ENCODE data around the gene CHCHD3.
"Not testable (repeated sequence)": the region's sequence is repeated elsewhere in the genome, so short reads cannot be mapped to it uniquely, and the experiment has no call there.

Gene CHCHD3

GRCh38 chr7:132919771-132920170, 162.1 kb downstream of the CHCHD3 start:
- in situ Hi-C loops (cut with HindIII; ENCODE audit: low sequenced_read_pairs) = no loop called here

- in situ Hi-C loops (cut with HindIII; ENCODE audit: low sequenced_read_pairs) = no loop called here
Measured at GRCh38 chr7:132915647-132916046, 166.2 kb downstream of the CHCHD3 start.

GRCh38 chr7:132910657-132911056, 171.2 kb downstream of the CHCHD3 start:
- in situ Hi-C loops (cut with HindIII; ENCODE audit: low sequenced_read_pairs) = no loop called here

DNA sequence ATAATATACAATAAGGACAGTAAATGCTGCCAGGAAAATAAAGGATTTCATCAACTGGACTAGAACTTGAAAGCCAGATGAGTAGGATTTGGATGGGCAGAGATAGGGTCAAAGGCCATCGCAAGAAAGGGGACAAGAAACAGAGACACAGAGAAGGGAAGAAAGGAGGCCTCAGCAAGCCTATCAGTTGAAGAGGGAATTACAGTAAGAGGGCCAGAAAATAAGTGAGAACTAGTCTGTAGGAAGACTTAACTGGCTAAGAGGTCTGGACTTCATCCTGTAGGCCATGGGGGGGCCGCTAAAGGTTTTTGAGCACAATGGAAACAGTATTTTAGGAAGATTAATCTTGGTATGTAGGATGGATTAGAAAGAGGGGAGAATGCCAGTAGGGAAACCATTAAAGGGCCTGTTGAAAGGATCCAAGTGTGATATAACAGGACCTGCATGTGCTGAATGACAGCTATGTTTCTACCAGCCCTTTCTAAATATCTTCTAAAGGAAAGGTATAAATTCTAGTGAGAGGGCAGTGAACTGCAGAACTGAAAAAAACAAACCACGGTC, 174.4 kb downstream of the CHCHD3 start:
- in situ Hi-C loops (cut with HindIII; ENCODE audit: low sequenced_read_pairs) = no loop called here

DNA sequence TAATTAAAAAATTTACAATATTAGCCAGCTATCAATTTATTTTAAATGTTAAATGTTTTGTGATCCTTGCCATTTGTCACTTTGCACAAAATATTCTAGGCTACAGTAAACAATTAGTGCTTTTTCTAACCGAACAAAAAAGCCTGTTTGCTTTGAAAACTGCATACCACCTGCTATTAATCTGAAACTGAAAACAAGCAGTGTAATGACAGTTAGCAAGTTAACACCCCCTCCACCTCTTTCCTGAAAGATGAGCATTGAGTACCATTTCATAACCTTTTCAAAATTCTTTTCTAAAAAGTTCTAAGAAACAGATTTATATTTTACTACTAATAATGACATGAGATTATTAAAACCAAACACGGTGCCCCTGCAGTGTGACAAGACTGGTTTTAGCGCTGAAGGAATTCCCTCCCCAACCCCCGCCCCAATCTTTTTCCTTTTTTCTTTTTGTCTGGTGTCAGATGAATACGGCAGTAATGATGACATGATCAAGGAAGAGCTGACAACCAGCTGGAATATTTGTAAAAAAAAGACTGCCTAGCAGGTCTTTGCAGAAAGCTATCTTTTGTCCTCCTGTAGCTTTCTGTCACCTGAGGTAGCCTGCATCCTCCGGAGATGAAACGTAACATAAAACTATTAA, 175.6 kb downstream of the CHCHD3 start:
- in situ Hi-C loops (cut with HindIII; ENCODE audit: low sequenced_read_pairs) = no loop called here

- in situ Hi-C loops (cut with HindIII; ENCODE audit: low sequenced_read_pairs) = not testable (repeated sequence)
Measured at GRCh38 chr7:132905136-132905535, 176.8 kb downstream of the CHCHD3 start.

DNA sequence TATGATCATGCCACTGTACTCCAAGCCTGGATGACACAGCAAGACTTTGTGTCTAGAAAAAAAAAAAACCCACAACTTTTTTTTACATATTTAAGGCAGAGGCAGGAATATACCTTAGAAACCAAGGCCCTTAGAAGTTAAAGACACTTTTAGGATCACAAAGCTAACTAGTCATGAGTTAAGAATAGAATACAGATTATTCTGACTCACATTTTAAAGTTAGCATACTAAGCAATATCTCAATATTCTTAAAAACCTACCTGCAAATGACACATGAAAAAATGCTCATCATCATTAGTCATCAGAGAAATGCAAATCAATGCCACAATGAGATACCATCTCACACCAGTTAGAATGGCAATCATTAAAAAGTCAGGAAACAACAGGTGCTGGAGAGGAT, 177.7 kb downstream of the CHCHD3 start:
- in situ Hi-C loops (cut with HindIII; ENCODE audit: low sequenced_read_pairs) = no loop called here

DNA sequence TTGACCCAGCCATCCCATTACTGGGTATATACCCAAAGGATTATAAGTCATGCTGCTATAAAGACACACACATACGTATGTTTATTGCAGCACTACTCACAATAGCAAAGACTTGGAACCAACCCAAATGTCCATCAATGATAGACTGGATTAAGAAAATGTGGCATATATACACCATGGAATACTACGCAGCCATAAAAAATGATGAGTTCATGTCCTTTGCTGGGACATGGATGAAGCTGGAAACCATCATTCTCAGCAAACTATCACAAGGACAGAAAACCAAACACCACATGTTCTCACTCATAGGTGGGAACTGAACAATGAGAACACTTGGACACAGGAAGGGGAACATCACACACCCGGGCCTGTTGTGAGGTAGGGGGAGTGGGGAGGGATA, 179.6 kb downstream of the CHCHD3 start:
- in situ Hi-C loops (cut with HindIII; ENCODE audit: low sequenced_read_pairs) = not testable (repeated sequence)

DNA sequence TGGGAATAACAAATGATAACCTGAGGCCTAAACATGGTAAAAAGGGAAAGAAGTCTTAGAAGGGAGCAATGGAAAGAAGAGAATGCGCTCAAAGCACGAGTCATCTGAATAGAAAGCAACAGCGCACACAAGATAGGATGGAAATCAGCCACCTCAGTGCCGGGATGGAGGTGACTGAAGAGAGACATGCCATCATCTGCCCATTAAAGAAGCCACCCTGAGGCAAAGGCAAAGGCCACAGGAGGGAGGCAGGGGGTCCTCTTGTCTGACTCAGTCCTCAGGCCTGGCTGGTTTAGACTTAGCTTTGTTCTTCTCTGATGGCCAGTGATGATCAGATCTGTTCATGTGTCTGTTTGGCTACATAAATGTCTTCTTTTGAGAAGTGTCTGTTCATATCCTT, 180.6 kb downstream of the CHCHD3 start:
- in situ Hi-C loops (cut with HindIII; ENCODE audit: low sequenced_read_pairs) = no loop called here

GRCh38 chr7:132899833-132900232, 182.1 kb downstream of the CHCHD3 start:
- in situ Hi-C loops (cut with HindIII; ENCODE audit: low sequenced_read_pairs) = no loop called here

- in situ Hi-C loops (cut with HindIII; ENCODE audit: low sequenced_read_pairs) = not testable (repeated sequence)
Measured at GRCh38 chr7:132898641-132899175, 183.2 kb downstream of the CHCHD3 start.

DNA sequence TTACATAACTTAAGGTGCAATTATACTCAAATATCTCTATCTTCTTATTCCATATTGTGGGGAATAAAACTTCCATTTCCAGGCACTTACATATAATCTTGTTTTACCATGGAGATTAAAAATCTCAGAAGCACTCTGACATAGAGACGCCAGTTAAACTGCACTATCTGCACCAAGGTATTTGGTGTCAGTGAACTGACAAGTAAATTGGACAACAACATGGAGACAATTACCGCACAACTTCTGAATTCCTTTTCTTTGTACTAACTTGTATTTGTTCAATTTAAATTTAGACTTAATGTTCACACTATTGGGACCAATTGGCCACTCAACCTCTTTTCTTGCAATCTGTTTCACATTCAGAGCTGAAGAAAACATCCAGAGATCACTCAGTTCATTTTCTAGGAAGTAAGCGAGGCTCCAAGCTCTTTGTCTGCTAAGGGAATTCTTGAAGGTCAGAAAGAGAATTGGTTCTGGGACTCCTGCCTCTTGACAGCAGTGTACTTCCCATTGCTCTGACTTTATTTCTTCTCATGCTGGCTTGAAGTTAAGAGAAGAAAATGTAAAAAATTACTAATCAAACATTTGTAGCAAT, 184.7 kb downstream of the CHCHD3 start:
- in situ Hi-C loops (cut with HindIII; ENCODE audit: low sequenced_read_pairs) = no loop called here

DNA sequence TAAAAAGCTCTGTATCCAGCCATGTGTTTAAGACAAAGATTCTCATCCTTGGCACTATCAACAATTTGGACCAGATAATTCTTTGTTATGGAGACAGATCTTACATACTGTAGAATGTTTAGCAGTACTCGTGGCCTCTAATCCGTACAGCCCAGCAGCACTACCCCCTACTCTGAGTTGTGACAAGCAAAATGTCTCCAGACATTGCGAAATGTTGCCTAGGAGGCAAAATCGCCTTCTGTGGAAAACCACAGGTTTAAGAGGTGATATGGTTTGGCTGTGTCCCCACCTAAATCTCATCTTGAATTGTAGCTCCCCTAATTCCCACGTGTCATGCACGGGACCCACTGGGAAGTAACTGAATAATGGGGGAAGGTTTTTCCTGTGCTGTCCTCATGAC, 186.7 kb downstream of the CHCHD3 start:
- in situ Hi-C loops (cut with HindIII; ENCODE audit: low sequenced_read_pairs) = no loop called here

GRCh38 chr7:132893560-132893959, 188.3 kb downstream of the CHCHD3 start:
- in situ Hi-C loops (cut with HindIII; ENCODE audit: low sequenced_read_pairs) = no loop called here

GRCh38 chr7:132892744-132893143, 189.1 kb downstream of the CHCHD3 start:
- in situ Hi-C loops (cut with HindIII; ENCODE audit: low sequenced_read_pairs) = not testable (repeated sequence)

DNA sequence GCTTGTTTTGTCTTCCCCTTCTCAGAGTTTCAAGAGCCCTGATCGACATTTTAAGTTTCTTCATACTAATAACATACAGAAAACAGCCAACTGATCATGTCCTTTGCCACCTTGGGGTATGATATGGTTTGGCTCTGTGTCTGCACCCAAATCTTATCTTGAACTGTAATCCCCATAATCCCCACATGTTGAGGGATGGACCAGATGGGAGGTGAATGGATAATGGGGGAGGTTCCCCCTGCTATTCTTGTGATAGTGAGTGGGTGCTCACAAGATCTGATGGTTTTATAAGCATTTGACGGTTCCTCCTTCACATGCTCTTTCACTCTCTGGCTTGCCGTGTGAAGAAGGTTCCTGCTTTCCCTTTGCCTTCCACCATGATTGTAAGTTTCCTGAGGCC, 190.3 kb downstream of the CHCHD3 start:
- in situ Hi-C loops (cut with HindIII; ENCODE audit: low sequenced_read_pairs) = no loop called here

DNA sequence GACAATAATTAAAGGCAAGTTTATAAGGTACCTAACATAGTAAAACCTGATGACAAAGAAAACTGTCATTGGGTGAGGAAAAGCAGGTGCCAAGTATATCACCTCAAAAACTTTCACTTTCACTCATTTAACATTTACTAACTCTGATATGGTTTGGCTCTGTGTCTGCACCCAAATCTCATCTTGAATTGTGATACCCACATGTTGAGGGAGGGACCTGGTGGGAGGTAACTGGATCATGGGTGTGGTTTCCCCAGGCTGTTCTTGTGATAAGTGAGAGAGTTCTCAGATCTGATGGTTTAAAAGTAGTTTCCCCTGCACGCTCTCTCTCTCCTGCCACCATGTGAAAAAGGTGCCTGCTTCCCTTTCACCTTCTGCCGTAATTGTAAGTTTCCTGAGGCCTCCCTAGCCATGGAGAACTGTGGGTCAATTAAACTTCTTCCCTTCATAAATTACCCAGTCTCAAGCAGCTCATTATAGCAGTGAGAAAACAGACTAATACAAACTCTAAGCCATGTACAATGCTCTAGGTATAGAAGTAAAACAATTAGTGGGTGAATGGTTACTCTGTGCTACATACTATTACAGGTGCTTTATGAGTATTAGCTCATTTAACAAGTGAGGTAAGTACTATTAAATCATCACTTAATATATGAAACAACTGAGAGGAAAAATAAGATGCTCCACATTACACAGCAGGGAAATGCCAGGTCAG, 199.0 kb downstream of the CHCHD3 start:
- in situ Hi-C loops (cut with HindIII; ENCODE audit: low sequenced_read_pairs) = no loop called here

DNA sequence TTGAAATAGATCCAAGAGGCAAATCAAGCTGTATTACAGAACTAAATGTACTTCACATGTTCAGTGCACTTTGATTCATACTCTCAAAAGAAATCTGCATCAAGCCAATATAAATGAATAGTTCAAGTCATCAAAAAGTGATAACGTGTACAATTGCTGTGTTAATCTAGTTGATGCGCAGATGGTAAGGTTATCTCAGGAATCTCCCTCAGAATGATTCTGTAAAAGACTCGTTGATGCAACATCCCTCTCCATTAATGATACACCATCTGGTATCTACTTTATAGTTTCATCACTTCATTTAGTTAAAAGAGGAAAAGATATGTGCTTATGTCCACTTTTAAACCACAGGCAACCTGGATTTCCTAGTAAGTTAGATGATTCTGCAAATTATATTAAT, 200.6 kb downstream of the CHCHD3 start:
- in situ Hi-C loops (cut with HindIII; ENCODE audit: low sequenced_read_pairs) = no loop called here

DNA sequence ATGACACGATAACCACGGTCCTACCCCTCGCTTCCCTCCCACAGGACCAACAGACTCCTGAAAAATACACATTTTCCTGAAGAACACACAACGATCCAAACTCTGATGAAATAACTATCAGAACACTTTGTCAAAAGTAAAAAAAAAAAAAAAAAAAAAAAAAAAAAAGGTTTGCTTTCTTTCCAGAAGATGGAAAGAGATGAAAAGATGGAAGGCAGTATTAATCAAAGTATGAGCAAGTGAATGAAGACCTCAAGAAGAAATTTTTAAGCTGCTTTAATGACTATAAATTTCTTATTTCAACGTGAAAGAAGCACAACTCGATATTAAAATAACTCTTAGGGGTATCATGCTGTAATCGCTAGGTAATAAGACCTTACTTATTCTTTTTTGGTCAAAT, 202.3 kb downstream of the CHCHD3 start:
- in situ Hi-C loops (cut with HindIII; ENCODE audit: low sequenced_read_pairs) = no loop called here

- in situ Hi-C loops (cut with HindIII; ENCODE audit: low sequenced_read_pairs) = no loop called here
Measured at GRCh38 chr7:132878204-132878919, 203.5 kb downstream of the CHCHD3 start.

DNA sequence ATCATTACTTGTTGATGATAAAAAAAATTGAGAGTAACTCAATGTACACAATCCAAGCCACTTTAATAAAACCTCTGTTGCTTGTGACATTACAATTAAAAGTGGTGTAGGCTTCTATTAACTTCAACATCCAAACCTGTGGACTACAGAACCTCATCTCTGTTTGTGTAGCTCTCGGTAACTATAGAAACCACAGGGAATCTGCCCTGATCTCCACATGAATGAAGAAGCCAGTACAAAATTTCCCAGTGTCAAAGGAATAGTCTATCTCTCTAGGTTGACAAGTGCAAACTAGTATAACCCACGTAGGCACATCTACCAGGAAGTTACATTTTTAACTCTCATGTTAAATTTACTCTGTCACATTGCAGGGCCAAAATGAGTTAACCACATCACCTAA, 204.3 kb downstream of the CHCHD3 start:
- in situ Hi-C loops (cut with HindIII; ENCODE audit: low sequenced_read_pairs) = no loop called here
